ENCODE data around the gene RSRC1. TPM values are rescaled to one million over a fixed set of nuclear protein-coding genes. Genes with fewer than 3 reads are reported as not detected.

Gene RSRC1
- total RNA-seq, 1 donor from 2014 or later = 48.3 TPM

DNA sequence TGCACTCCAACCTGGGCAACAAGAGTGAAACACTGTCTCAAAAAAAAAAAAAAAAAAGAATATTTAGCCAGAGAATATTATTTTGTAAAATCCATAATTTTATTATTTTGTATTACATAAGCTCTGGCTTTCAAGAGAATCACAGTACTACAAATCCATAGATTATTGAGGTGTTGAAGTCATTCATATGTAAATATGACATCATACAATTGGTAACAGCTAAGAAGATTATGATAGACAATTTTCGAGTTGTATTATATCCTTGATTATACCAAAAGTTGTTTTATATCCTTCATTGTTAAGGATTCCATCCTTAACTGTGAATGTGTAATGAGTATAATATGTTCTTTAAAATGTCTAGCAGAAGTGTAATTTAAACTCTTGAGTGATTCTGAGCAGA is 464.8 kb downstream of the RSRC1 start:
- DNase-seq (ENCODE audit: low spot score) = no peak

DNA sequence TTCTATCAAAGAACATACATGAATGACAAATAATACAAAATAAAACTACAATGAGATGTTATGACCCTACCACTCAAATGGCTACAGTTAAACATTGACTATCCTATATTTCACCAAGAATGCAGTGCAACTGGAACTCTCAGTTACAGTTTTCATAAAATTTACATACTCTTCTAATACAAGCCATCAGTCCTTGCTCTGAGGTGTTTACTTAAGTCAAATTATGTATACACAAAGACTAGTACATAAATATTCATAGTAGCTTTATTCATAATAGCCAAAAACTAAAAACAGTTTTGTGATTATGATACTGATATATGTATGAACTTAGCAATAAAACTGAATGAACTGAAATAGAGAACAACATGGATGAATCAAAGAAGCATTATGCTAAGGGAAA is 480.3 kb downstream of the RSRC1 start:
- DNase-seq (ENCODE audit: low spot score) = no peak

Other genes with a start within 250 kb of the RSRC1 start
- gene SHOX2, start 3.7 kb upstream of the RSRC1 start, total RNA-seq = 0.34 TPM